CD4-positive, CD25-positive, alpha-beta regulatory T cell (primary cell): ENCODE data around the gene NLRP5. TPM values are rescaled to one million over a fixed set of nuclear protein-coding genes. Genes with fewer than 3 reads are reported as not detected.
A peak's percentile ranks its signal among the peaks of the same experiment; 100 is the strongest.

Source experiments
- ATAC-seq, 2 donors: fragments of 150-1000 bp; cut with Tn5 transposase; one replicate each; pipeline ENCODE4 v1.10.0; 2021; ENCODE audit warnings: low read depth in 2 of 2, moderate number of reproducible peaks in 2 of 2, moderate library complexity in 1 of 2
- DNase-seq, 3 donors: peaks; one replicate each; pipeline versions ENCODE4 v3.0.0 to v3.0.0-alpha.2; 2012 to 2022; ENCODE audit warnings: mixed read lengths in 1 of 3
- H3K27ac ChIP-seq: one replicate; pipeline ENCODE4 v1.7.0; 2013; ENCODE audit warnings: mild to moderate bottlenecking, low read length; ENCODE audit not compliant: insufficient read depth, poor library complexity, severe bottlenecking
- H3K27me3 ChIP-seq: one replicate; pipeline ENCODE4 v1.7.0; 2013; ENCODE audit warnings: low read length; ENCODE audit not compliant: control insufficient read depth, insufficient read depth
- H3K36me3 ChIP-seq: one replicate; pipeline ENCODE4 v1.7.0; 2013; ENCODE audit warnings: mild to moderate bottlenecking, low read length, moderate library complexity; ENCODE audit not compliant: control insufficient read depth, insufficient read depth
- H3K4me1 ChIP-seq: 2 replicates; pipeline ENCODE4 v1.7.0; 2013; ENCODE audit warnings: mild to moderate bottlenecking, low read length; ENCODE audit not compliant: insufficient read depth, control insufficient read depth, poor library complexity, severe bottlenecking
- H3K4me3 ChIP-seq: one replicate; pipeline ENCODE4 v1.7.0; 2013; ENCODE audit warnings: low read depth, mild to moderate bottlenecking, low read length, moderate library complexity
- H3K9me3 ChIP-seq, 2 experiments: 1 replicate in 1 of 2; 2 replicates in 1 of 2; pipeline ENCODE4 v1.7.0; 2013; ENCODE audit warnings: low read length in 2 of 2, mild to moderate bottlenecking in 1 of 2, moderate library complexity in 1 of 2; ENCODE audit not compliant: control insufficient read depth in 2 of 2
- H3K27ac Mint-ChIP-seq, 3 donors: one replicate each; pipeline ENCODE4 v1.8.0; 2020 to 2022; ENCODE audit warnings: mild to moderate bottlenecking in 3 of 3, mixed read lengths in 3 of 3, moderate library complexity in 2 of 3
- H3K27me3 Mint-ChIP-seq: one replicate; pipeline ENCODE4 v1.8.0; 2022; ENCODE audit warnings: mild to moderate bottlenecking, mixed read lengths
- H3K36me3 Mint-ChIP-seq: one replicate; pipeline ENCODE4 v1.8.0; 2020; ENCODE audit warnings: mixed read lengths
- H3K4me1 Mint-ChIP-seq, 4 donors: one replicate each; pipeline ENCODE4 v1.8.0; 2020 to 2022; ENCODE audit warnings: mixed read lengths in 4 of 4, mild to moderate bottlenecking in 1 of 4
- H3K4me3 Mint-ChIP-seq, 4 donors: one replicate each; pipeline ENCODE4 v1.8.0; 2020 to 2022; ENCODE audit warnings: mild to moderate bottlenecking in 4 of 4, mixed read lengths in 4 of 4, moderate library complexity in 3 of 4
- H3K9me3 Mint-ChIP-seq, 7 donors: one replicate each; pipeline ENCODE4 v1.8.0; 2020 to 2022; ENCODE audit warnings: mixed read lengths in 7 of 7, mild to moderate bottlenecking in 3 of 7, moderate library complexity in 2 of 7
- polyA plus RNA-seq, 4 donors: library from polyadenylated mRNA; unstranded; fragments of 300-500 nt; fragmentation: Illumina TruSeq; gene quantifications; one replicate each; pipeline ENCODE4 v1.2.3, GENCODE V29; 2021
- total RNA-seq: library from RNA; stranded (reverse); gene quantifications from one replicate; pipeline ENCODE4 v1.2.3, GENCODE V29; 2022

The NLRP5 gene
- total and polyA plus RNA-seq, 5 donors from 2014 or later: not detected

DNA sequence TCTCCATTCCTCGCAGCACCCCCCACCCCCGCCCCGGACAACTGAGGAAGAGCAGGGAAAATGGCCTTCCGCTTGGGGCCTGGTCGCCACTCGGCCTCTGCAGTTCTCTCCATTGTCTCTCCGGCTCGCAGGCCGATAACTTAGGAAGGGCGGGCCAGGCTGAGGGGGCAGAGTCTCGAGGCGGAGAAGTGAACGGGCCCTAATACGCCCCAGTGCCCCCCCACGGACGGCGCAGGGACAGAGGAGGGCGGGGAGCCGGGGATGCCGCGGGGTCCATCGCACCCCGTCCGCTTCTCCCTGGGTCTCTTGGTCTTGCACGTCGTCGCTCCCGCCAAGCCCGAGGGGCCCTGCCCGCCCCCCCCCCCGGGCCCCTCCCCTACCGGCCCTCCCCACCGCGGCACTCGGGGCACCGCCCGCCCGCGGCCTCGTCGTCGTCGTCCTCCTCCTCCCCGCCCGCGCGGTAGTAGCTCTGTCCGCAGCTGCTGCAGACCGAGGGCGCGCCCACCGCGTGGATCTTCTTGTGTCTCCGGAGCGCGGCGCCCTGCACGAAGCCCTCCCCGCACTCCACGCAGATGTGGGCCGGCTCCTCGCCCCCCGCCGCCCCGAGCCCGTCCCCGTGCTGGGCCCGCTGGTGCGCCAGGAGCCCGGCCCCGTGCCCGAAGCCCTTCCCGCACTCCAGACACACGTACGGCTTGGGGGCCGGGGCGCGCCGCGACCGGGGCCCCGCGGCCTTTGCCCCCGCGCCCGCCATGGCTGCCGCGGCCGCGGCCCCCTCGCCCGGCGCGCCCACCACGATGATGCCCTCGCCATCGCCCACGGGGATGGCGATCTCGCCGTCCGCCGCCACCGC is 101.3 kb downstream of the NLRP5 start:
- Histone ChIP-seq H3K27me3 (no peaks in the 10 kb centered on the region), H3K36me3 (peaks cover 16% of the 10 kb centered on the region), H3K27ac (no peak overlapping the region), H3K4me1 (no peaks in the 10 kb centered on the region), H3K4me3 (no peak overlapping the region), H3K9me3 (no peaks in the 10 kb centered on the region)
- peaks cover 24% of the 10 kb centered on the region for H3K36me3 Mint-ChIP-seq
- no peaks in the 10 kb centered on the region for H3K9me3 Mint-ChIP-seq
- no peak overlapping the region for H3K4me3 Mint-ChIP-seq
- DNase-seq (no peak), ATAC-seq (no peak)
- no peaks in the 10 kb centered on the region for H3K27me3 Mint-ChIP-seq
- H3K4me1 Mint-ChIP-seq: peaks cover 0 to 12% (median 3%) of the 10 kb centered on the region in 4 donors
- H3K27ac Mint-ChIP-seq: no peak overlapping the region

DNA sequence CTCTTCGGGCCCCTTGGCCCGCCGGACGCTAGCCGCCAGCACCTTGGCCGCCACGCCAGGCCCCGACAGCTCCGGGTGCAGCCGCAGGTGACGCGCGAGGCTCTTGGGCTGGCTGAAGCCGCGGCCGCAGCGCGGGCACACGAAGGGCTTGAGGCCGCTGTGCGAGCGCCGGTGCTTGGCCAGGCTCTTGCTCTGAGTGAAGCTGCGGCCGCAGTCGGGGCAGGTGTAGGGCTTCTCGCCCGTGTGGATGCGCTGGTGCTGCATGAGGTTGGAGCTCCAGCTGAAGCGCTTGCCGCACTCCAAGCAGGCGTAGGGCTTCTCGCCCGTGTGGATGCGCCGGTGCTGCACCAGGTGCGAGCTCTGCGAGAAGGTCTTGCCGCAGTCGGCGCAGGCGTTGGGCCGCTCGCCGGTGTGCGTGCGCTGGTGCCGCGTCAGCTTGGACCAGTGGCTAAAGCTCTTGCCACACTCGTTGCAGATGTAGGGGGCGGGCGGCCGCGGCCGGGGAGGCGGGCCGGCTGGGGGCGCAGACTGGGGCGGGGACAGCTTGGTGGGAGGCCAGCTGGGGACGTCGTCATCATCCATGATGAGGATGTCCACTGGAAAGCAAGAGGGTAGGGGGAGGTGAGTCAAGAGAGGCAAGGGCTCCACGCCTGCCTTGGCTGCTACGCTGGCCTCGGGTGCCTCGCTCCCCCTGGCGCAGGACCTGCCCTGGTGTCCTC is 102.1 kb downstream of the NLRP5 start:
- Histone ChIP-seq H3K27ac (no peak overlapping the region), H3K4me3 (no peak overlapping the region), H3K36me3 (peaks cover 16% of the 10 kb centered on the region), H3K9me3 (no peaks in the 10 kb centered on the region), H3K27me3 (no peaks in the 10 kb centered on the region), H3K4me1 (no peaks in the 10 kb centered on the region)
- H3K27ac Mint-ChIP-seq: no peak overlapping the region
- H3K36me3 Mint-ChIP-seq: peaks cover 29% of the 10 kb centered on the region
- H3K4me3 Mint-ChIP-seq: no peak overlapping the region
- peaks cover 0 to 18% (median 8%) of the 10 kb centered on the region in 4 donors for H3K4me1 Mint-ChIP-seq
- DNase-seq (no peak), ATAC-seq (no peak)
- H3K9me3 Mint-ChIP-seq: peaks cover 0 to 1% (median 0%) of the 10 kb centered on the region in 7 donors
- H3K27me3 Mint-ChIP-seq: no peaks in the 10 kb centered on the region

DNA sequence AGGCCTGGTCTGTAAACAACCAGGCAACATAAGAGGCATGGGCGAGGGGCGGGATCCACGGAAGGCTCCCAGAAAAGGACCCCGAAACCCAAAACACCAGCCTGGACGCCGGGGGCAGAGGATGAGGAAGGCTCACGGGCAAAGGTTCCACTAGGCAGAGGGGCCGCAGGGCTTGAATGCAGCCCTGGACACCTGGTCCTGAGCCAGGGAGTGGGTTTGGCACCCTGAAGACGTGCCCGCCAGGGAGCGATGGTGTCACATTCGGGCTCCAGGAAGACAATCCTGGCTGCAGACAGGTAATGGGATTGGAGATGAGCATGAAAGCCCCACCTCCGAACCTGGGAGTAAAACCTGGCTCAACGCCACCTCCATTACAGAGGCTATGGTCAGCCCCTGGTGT is 102.8 kb downstream of the NLRP5 start:
- H3K4me1 Mint-ChIP-seq: peaks cover 0 to 21% (median 9%) of the 10 kb centered on the region in 4 donors
- peaks cover 0 to 1% (median 0%) of the 10 kb centered on the region in 7 donors for H3K9me3 Mint-ChIP-seq
- ATAC-seq (no peak), DNase-seq (no peak)
- Histone ChIP-seq H3K4me3 (no peak overlapping the region), H3K4me1 (no peaks in the 10 kb centered on the region), H3K9me3 (no peaks in the 10 kb centered on the region), H3K36me3 (peaks cover 16% of the 10 kb centered on the region), H3K27ac (no peak overlapping the region), H3K27me3 (no peaks in the 10 kb centered on the region)
- no peaks in the 10 kb centered on the region for H3K27me3 Mint-ChIP-seq
- no peak overlapping the region for H3K4me3 Mint-ChIP-seq
- H3K36me3 Mint-ChIP-seq: peaks cover 31% of the 10 kb centered on the region
- peak overlapping the region in 1 of 3 donors; percentile 25 for H3K27ac Mint-ChIP-seq

DNA sequence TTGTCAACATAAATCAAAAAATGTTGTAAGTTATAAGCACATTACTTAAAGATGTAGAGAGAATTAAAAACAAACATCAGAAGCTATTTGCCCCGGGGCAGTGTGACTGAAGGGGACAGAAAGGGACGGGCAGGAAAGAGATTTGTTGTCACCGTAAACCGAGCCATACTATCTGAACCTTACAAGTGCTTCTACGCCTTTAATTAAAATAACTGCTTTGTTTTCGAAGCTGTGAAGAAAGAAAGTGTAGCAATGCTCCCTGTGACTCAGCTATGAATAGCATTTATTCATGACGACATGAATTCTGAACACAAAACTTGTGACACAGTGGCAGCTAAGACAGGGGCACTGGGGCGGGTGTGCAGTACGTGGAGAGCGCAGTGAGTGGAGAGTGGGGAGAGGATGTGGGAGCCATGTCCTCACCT is 104.5 kb downstream of the NLRP5 start:
- Histone ChIP-seq H3K4me1 (no peaks in the 10 kb centered on the region), H3K27ac (no peak overlapping the region), H3K36me3 (peaks cover 16% of the 10 kb centered on the region), H3K9me3 (no peaks in the 10 kb centered on the region), H3K27me3 (no peaks in the 10 kb centered on the region), H3K4me3 (no peak overlapping the region)
- H3K4me1 Mint-ChIP-seq: peaks cover 0 to 19% (median 9%) of the 10 kb centered on the region in 4 donors
- DNase-seq (no peak), ATAC-seq (no peak)
- H3K4me3 Mint-ChIP-seq: no peak overlapping the region
- H3K9me3 Mint-ChIP-seq: peaks cover 0 to 1% (median 0%) of the 10 kb centered on the region in 7 donors
- H3K36me3 Mint-ChIP-seq: peaks cover 32% of the 10 kb centered on the region
- H3K27ac Mint-ChIP-seq: peak overlapping the region in 1 of 3 donors; percentile 78
- H3K27me3 Mint-ChIP-seq: no peaks in the 10 kb centered on the region

DNA sequence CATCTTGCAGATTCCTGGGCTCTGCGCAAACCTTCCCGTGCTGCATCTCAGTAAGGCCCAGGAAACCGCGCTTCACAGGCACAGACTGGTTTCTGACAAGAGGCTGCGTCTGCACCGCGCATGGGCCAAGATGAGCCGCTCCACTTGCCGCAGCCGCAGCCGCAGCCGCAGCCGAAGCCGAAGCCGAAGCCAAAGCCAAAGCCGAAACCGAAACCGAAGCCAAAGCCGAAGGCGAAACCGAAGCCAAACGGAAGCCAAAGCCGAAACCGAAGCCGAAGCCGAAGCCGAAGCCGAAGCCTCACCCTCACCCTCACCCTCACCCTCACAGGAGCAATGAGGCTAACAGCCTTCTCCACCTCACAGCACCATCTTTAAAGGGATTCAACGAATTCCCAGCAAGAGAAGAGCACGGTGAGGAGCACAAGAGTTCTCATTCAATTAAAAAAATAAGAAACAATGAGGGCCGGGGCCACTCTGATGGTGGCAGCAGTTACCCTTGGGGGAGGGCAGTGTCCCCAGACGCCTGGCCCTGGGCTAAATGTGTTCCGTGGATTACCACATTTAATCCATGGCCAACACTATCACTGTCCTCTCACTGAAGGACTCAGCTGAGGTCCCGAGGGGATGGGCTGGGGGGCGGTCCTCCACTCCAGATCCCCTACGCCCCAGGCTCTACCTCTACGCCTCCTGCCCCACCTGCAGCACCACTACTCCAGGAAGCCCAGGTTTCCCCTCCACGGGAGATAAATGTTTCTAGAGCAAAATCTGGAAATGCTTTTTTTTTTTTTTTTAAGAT is 105.4 kb downstream of the NLRP5 start:
- Histone ChIP-seq H3K27ac (no peak overlapping the region), H3K9me3 (no peaks in the 10 kb centered on the region), H3K4me3 (no peak overlapping the region), H3K4me1 (no peaks in the 10 kb centered on the region), H3K36me3 (peaks cover 16% of the 10 kb centered on the region), H3K27me3 (no peaks in the 10 kb centered on the region)
- peak overlapping the region in 1 of 3 donors; percentile 60 for H3K27ac Mint-ChIP-seq
- H3K4me1 Mint-ChIP-seq: peaks cover 0 to 19% (median 9%) of the 10 kb centered on the region in 4 donors
- H3K36me3 Mint-ChIP-seq: peaks cover 30% of the 10 kb centered on the region
- peaks cover 0 to 1% (median 0%) of the 10 kb centered on the region in 7 donors for H3K9me3 Mint-ChIP-seq
- DNase-seq: no peak
- no peak for ATAC-seq
- H3K27me3 Mint-ChIP-seq: no peaks in the 10 kb centered on the region
- H3K4me3 Mint-ChIP-seq: no peak overlapping the region

DNA sequence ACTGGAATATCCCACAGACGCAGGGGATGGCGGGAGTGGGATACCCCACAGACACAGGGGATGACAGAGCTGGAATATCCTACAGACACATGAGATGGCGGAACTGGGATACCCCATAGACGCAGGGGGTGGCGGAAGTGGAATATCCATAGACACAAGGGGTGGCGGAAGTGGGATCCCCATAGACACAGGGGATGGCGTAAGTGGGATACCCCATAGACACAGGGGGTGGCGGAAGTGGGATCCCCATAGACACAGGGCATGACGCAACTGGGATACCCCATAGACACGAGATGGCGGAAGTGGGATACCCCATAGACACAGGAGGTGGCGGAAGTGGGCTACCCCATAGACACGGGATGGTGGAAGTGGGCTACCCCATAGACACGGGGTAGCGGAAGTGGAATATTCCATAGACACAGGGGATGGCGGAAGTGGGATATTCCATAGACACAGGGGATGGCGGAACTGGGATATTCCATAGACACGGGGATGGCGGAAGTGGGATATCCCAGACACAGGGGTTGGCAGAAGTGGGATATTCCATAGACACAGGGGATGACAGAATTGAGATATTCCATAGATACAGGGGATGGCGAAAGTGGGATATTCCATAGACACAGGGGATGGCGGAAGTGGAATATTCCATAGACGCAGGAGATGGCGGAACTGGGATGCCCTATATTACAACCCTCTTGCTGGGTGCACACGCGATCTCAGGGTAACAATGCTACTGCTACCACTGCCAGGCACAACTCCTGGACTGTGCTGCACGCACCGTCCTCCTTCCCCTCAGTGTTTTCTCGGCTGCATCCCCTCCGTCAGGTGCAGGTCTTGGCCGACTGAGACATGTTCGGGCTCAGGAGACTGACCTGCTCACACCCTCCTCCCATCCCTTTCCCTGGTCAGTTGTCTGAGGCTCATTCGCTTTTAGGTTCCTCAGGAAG is 106.4 kb downstream of the NLRP5 start:
- peaks cover 0 to 19% (median 9%) of the 10 kb centered on the region in 4 donors for H3K4me1 Mint-ChIP-seq
- no peak overlapping the region for H3K4me3 ChIP-seq
- H3K4me1 ChIP-seq: no peaks in the 10 kb centered on the region
- no peak overlapping the region for H3K4me3 Mint-ChIP-seq
- H3K36me3 ChIP-seq: peaks cover 18% of the 10 kb centered on the region
- H3K36me3 Mint-ChIP-seq: peaks cover 30% of the 10 kb centered on the region
- H3K9me3 Mint-ChIP-seq: peaks cover 0 to 1% (median 0%) of the 10 kb centered on the region in 7 donors
- no peak overlapping the region for H3K27ac ChIP-seq
- H3K27me3 Mint-ChIP-seq: no peaks in the 10 kb centered on the region
- DNase-seq (no peak), ATAC-seq (no peak)
- H3K27me3 ChIP-seq: no peaks in the 10 kb centered on the region
- no peaks in the 10 kb centered on the region for H3K9me3 ChIP-seq
- no peak overlapping the region for H3K27ac Mint-ChIP-seq
